Tibial artery (tissue), 4 donors: ENCODE data around the gene ZBTB22.

Source experiments
- DNase-seq, 2 donors: peaks; one replicate each; pipeline ENCODE4 v3.0.0-alpha.2; 2019
- H3K27ac ChIP-seq, 2 donors: fragments of 200-600 bp; sonication (generic) in 1 of 2; 1 replicate in 1 of 2; 2 replicates in 1 of 2; pipeline ENCODE4 v1.5.1; 2018 to 2019; ENCODE audit warnings: mild to moderate bottlenecking in 1 of 2
- H3K27me3 ChIP-seq, 2 donors: fragments of 200-600 bp; sonication (generic) in 1 of 2; one replicate each; pipeline versions ENCODE4 v1.5.1 to v1.6.0; 2016 to 2019
- H3K36me3 ChIP-seq, 3 donors: fragments of 200-600 bp; sonication (generic) in 2 of 3; one replicate each; pipeline ENCODE4 v1.5.1; 2016 to 2019; ENCODE audit warnings: mild to moderate bottlenecking in 2 of 3
- H3K4me1 ChIP-seq, 4 donors: fragments of 200-600 bp; sonication (generic) in 2 of 4; 1 replicate in 3 of 4; 2 replicates in 1 of 4; pipeline ENCODE4 v1.5.1; 2016 to 2019
- H3K4me3 ChIP-seq, 2 donors: fragments of 200-600 bp; sonication (generic) in 1 of 2; 1 replicate in 1 of 2; 2 replicates in 1 of 2; pipeline ENCODE4 v1.5.1; 2018 to 2019; ENCODE audit warnings: mild to moderate bottlenecking in 2 of 2
- H3K9me3 ChIP-seq, 3 donors: fragments of 200-600 bp; sonication (generic) in 1 of 3; one replicate each; pipeline ENCODE4 v1.5.1; 2016 to 2019
- CTCF ChIP-seq, 2 experiments: fragments of 200-600 bp in 1 of 2; fragments of 450-650 bp in 1 of 2; IDR thresholded peaks; one replicate each; pipeline ENCODE4 v1.5.1; 2017 to 2019; ENCODE audit warnings: antibody characterized with exemption in 2 of 2, mild to moderate bottlenecking in 1 of 2, moderate library complexity in 1 of 2
- intact Hi-C: fragments of 100-400 bp; cut with DNase I; formaldehyde crosslinking; loops from one replicate; pipeline ENCODE4 v1.15.0; 2023; ENCODE audit warnings: low total_unique reads

The ZBTB22 gene

GRCh38 chr6:33273129-33273923 is 44.2 kb downstream of the ZBTB22 start:
- Histone ChIP-seq H3K27me3 (no peaks in the 10 kb centered on the region), H3K36me3 (peaks cover 27 to 48% (median 27%) of the 10 kb centered on the region in 3 donors), H3K27ac (peak overlapping the region; percentile 91 to 95), H3K4me1 (peaks cover 6 to 67% (median 57%) of the 10 kb centered on the region in 4 donors), H3K4me3 (peak overlapping the region in 1 of 2 donors; percentile 91), H3K9me3 (no peaks in the 10 kb centered on the region)
- DNase-seq, result no peak
- intact Hi-C loops, result no loop called here
- TF ChIP-seq CTCF (IDR thresholded peaks at IDR 0.05), result no peak

GRCh38 chr6:33272275-33273128 is 45.0 kb downstream of the ZBTB22 start:
- peaks cover 35 to 55% (median 35%) of the 10 kb centered on the region in 3 donors for H3K36me3 ChIP-seq
- no peak for DNase-seq
- intact Hi-C loops, result no loop called here
- no peaks in the 10 kb centered on the region for H3K27me3 ChIP-seq
- H3K27ac ChIP-seq, result peak overlapping the region; percentile 91 to 95
- peak overlapping the region; percentile 60 to 91 for H3K4me3 ChIP-seq
- TF ChIP-seq CTCF (IDR thresholded peaks at IDR 0.05), result no peak
- peaks cover 6 to 58% (median 53%) of the 10 kb centered on the region in 4 donors for H3K4me1 ChIP-seq
- no peaks in the 10 kb centered on the region for H3K9me3 ChIP-seq

GRCh38 chr6:33271468-33272274 is 45.9 kb downstream of the ZBTB22 start, which contains the start of the genes RPS18 and VPS52:
Gene RPS18 (plus strand): TSS chr6:33272075. CDS start chr6:33272120, 45 bp downstream.
Gene VPS52 (minus strand): TSS chr6:33271876. CDS start chr6:33271675, 201 bp downstream.
- peak within 1 kb of the TSS; percentile 91 to 95 for H3K27ac ChIP-seq
- no peaks in the 10 kb centered on the region for H3K9me3 ChIP-seq
- intact Hi-C loops, result no loop called here
- TF ChIP-seq CTCF (IDR thresholded peaks at IDR 0.05), result no peak
- peaks cover 44 to 63% (median 44%) of the 10 kb centered on the region in 3 donors for H3K36me3 ChIP-seq
- peak; percentile 96 for DNase-seq
- no peaks in the 10 kb centered on the region for H3K27me3 ChIP-seq
- peak within 1 kb of the TSS; percentile 60 to 91 for H3K4me3 ChIP-seq
- H3K4me1 ChIP-seq, result peaks cover 5 to 55% (median 50%) of the 10 kb centered on the region in 4 donors

- H3K27ac ChIP-seq, result peak overlapping the region; percentile 91 to 95
- peaks cover 42 to 65% (median 49%) of the 10 kb centered on the region in 3 donors for H3K36me3 ChIP-seq
- peaks cover 0 to 49% (median 44%) of the 10 kb centered on the region in 4 donors for H3K4me1 ChIP-seq
- no peaks in the 10 kb centered on the region for H3K27me3 ChIP-seq
- H3K9me3 ChIP-seq, result no peaks in the 10 kb centered on the region
- intact Hi-C loops, result no loop called here
- no peak for DNase-seq
- no peak for TF ChIP-seq CTCF (IDR thresholded peaks at IDR 0.05)
- peak overlapping the region; percentile 60 to 91 for H3K4me3 ChIP-seq
Observed at GRCh38 chr6:33271117-33271467, 46.5 kb downstream of the ZBTB22 start.
